Myocyte (in vitro differentiated cells): ENCODE data around the gene TNFSF9. TPM values are rescaled to one million over a fixed set of nuclear protein-coding genes. Genes with fewer than 3 reads are reported as not detected.
A peak's percentile ranks its signal among the peaks of the same experiment; 100 is the strongest.
"Not testable (repeated sequence)": the region's sequence is repeated elsewhere in the genome, so short reads cannot be mapped to it uniquely, and the experiment has no call there.

ENCODE experiments used
- DNase-seq: peaks from one replicate; pipeline ENCODE4 v3.0.0-alpha.2; 2012; ENCODE audit warnings: low read depth
- total RNA-seq: library from RNA; depleted of rRNA; stranded (reverse); fragments of >200 nt; gene quantifications from 2 replicates; pipeline ENCODE4 v1.2.3, GENCODE V29; 2014

TNFSF9 gene
- total RNA-seq, 1 donor from 2014 or later, result 7.2 TPM

DNA sequence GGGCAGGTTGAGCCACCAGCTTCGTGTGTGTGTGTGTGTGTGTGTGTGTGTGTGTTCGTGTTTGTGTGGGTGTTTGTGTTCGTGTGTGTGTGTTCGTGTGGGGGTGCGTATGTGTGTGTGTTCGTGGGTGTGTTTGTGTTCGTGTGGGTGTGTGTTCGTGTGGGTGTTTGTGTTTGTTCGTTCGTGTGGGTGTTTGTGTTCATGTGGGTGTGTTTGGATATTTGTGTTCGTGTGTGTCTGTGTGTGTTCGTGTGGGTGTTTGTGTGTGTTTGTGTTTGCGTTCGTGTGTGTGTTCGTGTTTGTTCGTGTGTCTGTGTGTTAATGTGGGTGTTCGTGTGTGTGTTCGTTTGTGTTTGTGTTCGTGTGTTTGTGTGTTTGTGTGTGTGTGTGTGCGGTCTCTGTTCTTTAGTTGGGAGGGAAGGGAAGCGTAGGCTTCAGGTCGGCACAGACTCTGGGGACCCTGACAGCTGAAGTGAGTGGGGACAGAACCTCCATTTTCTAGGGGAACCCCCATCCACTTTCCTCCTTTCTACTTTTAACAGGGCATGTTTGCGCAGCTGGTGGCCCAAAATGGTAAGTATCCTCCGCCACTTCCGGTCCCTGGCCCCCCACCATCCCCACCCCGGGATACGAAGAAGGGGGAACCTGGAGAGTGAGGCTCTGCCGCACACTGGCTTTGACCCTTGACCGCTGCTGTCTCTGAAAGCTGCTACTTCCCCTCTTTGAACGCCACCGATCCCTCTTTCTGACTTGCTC lies 1.6 kb downstream of the TNFSF9 start:
- no peak for DNase-seq

DNA sequence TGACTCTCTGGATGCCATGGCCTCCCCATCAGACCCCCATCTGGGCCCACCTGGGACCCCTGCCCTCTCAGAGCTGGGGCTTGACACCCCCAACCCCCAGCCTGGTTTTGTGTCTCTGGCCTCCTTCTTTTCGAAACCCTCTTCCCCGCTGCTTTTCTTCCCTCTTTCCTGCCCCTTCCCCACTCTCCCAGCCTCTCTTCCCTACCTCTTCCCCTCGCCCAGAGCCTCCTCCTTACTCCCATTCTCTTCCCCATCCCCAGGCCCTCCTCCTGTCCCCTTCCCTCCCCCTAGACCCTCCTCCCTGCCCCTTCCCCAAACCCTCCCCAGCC lies 2.1 kb downstream of the TNFSF9 start:
- DNase-seq, result no peak

DNA sequence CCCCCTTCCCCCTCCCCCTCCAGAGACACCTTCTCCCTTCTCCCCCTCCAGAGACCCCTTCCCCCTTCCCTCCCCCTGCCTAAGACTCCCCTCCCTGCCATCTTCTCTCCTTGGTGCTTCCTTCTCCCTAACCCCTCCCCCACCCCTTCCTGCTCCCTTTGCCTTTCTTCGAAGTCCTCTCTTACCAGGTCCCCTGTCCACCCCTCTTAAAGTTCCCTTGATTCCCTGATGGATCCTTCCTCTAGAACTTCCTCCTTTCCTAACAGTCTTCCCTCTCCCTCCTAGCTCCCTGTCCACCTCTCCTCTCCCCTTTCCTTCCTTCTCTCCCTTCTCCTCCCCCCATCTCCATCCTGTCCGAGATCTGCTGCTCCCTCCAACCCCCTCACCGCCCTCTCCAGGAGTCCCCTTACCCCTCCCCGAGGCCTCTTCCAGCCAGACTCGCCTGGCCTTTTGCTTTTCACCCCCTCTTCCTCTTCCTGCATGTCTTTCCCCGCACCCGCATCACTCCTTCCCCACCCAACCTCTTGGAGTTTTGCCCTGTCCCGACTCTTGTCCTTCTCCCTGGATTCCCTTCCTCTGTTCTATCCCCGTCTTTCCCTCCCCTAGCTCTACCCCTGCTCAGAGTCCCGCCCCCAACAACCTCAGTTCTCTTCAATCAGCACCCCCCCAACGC lies 3.1 kb downstream of the TNFSF9 start:
- no peak for DNase-seq

DNA sequence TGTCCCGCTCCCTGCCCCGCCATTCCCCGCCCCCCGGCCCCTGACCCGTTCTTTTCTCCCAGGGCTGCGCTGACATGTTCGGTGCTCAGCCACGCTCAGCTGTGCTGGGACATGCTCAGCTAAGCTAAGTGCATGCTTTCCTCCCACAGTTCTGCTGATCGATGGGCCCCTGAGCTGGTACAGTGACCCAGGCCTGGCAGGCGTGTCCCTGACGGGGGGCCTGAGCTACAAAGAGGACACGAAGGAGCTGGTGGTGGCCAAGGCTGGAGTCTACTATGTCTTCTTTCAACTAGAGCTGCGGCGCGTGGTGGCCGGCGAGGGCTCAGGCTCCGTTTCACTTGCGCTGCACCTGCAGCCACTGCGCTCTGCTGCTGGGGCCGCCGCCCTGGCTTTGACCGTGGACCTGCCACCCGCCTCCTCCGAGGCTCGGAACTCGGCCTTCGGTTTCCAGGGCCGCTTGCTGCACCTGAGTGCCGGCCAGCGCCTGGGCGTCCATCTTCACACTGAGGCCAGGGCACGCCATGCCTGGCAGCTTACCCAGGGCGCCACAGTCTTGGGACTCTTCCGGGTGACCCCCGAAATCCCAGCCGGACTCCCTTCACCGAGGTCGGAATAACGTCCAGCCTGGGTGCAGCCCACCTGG lies 3.7 kb downstream of the TNFSF9 start:
- DNase-seq, result no peak

DNA sequence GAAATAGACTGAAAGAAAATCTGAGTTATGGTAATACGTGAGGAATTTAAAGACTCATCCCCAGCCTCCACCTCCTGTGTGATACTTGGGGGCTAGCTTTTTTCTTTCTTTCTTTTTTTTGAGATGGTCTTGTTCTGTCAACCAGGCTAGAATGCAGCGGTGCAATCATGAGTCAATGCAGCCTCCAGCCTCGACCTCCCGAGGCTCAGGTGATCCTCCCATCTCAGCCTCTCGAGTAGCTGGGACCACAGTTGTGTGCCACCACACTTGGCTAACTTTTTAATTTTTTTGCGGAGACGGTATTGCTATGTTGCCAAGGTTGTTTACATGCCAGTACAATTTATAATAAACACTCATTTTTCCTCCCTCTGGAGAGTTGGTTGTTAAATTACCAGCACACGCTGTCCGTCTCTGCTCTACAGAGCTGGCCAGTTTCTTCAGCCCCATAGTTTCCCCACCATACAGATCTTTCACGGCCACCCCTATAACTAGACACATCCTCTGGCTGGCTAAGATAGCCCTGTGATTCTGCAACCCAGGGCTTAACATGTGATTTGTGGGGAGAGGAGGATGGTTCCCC lies 4.8 kb downstream of the TNFSF9 start:
- no peak for DNase-seq

DNA sequence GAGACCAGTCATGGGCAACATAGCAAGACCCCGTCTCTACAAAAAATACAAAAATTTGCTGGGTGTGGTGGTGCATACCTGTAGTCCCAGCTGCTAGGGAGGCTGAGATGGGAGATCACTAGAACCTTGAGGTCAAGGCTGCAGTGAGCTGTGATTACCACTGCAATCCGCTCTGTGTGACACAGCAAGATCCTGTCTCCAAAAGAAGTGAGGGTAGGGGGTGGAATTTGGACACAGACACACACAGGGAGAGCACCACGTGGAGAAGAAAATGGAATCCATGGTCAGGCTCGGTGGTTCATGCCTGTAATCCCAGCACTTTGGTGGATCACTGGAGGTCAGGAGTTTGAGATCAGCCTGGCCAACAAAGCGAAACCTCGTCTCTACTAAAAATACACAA lies 8.7 kb downstream of the TNFSF9 start:
- no peak for DNase-seq

DNA sequence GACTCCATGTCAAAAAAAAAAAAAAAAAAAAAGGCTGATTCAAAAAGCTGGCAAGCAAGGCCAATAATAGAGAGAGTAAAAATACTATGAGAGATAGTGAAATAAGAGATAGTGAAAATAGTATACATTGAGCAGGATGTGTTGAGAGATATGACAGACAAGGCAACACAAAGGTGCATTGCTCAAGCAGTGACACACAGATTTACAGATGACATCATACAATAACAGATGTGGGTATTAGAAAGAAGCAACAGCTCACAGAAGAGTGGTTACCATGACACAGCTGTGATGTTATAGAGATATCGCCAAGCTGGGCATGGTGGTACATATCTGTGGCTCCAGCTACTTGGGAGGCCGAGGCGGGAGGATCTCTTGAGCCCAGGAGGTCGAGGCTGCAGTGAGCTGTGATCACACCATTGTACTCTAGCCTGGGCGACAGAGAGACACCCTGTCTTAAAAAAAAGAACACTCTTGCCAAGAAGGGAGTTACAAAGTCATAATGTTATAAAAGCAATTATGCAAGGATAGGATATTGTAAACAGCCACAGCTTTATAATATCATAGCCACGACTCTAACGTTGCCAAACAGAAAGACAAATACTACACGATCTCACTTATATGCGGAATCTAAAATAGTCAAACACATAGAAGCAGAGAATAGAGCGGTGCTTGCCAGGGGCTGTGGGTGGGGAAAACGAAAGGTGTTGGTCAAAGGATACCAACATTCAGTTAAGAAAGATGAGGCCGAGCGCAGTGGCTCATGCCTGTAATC lies 10.3 kb downstream of the TNFSF9 start:
- no peak for DNase-seq

DNA sequence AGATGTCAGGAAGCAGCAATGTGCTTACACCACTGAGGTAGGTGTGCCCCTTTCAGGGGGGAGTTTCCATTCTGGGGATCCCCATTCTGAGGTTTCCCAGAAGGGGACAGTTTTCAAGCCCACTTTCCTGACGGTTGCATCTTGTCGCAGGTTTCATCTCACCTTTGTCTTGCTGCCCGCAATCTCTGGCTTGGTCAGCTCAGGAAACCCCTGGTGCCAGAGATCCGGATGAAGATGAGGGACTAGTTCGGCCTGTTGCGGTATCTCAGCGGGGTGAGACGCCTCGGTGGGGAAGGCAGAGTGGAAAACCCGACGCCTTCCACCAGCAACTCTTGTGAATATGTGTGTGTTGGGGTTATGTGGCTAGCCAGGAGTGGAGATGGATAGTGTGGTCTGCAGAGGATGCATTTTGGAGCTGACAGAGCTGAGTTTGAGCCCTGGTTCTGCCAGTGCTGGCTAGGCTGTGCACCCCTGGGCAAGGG lies 13.1 kb downstream of the TNFSF9 start:
- DNase-seq, result no peak

DNA sequence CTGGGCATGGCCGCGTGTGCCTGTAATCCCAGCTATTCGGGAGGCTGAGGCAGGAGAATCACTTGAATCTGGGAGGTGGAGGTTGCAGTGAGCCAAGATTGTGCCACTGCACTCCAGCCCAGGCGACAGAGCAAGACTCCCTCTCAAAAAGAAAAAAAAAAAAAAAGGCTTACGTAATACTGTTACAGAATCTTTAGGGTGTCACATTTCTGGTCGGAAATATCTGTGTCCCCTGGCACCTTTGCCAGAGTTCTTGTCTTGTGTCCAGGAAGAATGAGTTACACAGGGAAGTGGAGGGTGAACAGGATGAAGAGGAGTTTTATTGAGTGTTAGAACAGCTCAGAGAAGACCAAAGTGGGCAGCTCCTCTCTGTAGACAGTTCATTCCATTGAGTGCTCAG lies 19.9 kb downstream of the TNFSF9 start:
- not testable (repeated sequence) for DNase-seq

DNA sequence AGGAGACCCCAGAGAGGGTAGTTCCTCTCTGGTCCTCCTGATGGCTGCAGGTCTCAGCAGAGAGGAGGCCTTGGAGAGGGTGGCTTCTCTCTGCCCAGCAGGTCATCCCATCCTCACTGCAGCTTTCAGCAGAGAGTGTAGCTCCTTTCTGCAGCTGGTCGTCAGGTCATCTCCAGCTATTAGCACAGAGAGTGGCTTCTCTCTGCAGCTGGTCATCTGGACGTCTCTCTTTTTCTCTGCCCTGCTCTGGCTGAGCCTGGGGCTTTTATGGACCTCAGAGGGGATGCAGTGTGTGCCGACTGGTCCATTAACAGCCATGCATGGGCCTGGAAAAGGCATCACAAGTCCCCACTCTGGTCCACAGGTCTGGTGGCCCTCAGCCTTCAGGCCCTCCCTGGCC lies 20.3 kb downstream of the TNFSF9 start:
- no peak for DNase-seq

DNA sequence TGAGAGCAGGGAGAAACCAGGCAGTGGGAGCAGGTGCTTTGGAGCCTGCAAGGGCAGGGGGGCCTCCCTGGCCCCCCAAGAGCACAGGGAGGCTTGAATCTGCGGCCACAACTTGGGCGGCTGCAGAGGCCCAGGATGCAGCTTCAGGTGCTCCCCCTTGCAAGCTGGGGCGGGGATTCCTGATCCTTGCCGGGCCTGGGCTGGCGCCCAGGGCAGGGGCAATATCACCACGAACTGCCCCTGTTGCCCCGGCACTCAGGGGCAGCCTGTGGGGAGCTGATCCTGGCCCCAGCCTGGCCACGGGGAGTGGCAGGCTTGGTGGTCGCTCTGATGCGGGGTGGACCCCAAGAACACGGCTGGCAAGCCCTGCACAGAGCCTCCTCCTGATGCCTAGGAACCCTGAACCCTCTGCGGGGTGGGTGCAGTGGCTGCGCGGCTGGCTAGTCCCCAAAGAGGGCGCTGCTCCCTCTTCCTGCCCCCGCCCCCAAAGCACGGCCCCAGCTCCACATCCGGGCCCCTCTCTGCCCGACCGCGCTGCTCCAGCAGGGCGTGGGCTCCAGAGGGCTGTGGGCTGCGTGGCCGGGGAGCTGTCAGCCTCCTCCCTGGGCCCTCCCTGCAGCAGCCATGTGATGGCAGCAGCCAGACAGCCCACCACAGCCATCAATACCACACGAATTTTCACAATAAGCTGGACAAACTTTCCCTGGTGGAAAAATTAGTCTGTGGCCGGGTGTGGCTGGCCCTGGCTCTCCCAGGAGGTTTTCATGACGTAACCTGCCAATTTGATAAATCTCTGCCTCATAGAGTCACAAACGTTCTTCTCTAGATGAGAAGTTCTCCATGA lies 21.0 kb downstream of the TNFSF9 start:
- DNase-seq, result no peak

DNA sequence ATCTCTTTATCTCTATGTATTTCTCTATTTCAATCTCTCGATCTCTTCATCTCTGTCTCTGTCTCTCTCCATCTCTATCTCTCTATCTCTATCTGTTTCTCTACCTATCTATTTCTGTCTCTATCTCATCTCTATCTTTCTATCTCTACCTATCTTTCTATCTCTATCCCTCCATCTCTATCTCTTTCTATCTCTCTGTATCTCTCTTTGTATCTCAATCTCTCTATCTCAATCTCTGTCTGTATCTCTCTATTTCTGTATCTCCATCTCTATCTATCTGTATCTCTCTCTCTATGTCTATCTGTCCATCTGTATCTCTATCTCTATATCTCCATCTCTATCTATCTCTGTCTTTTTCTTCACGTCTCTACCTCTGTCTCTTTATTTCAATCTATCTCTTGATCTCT lies 25.2 kb downstream of the TNFSF9 start:
- DNase-seq, result no peak

DNA sequence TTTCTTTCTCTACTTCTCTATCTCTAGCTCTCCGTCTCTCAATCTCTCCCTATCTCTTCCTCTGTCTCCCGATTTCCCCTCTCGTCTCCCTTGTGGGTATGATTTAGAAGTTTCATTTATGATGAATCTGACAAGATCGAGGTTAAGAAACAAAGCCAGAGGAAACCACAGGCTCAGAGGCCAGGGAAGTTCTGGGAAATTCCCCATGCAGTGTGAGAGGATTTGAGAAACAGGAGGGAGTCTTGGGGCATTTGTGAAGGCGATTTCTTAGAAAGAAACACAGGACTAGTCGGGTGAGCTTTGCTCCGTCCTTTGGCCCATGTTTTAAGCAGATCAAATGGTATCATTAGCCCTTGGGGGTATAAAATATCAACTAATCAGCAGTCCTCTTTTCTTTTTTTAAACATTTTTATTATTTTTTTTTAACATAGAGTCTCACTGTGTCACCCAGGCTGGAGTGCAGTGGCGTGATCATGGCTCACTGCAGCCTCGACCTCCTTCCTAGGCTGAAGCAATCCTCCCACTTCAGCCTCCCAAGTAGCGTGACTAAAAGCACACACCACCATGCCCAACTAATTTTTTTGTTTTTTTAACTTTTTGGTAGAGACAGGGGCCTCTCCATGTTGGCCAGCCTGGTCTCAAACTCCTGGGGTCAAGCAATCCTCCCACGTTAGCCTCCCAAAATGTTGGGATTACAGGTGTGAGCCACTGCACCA lies 25.8 kb downstream of the TNFSF9 start:
- peak; percentile 29 for DNase-seq

DNA sequence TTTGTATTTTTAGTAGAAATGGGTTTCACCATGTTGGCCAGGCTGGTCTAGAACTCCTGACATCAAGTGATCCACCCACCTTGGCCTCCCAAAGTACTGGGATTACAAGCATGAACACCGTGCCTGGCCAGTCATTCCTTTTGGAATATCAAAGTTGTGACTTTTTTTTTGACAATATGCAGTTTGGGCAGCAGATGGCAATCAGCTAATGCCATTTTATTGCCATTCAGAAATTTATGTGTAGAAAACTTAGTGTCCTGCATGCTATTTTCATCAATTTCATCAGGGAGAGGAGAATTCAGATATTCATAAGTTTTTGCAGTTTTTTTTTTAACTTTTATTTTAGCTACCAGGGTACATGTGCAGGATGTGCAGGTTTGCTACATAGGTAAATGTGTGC lies 31.6 kb downstream of the TNFSF9 start:
- not testable (repeated sequence) for DNase-seq

DNA sequence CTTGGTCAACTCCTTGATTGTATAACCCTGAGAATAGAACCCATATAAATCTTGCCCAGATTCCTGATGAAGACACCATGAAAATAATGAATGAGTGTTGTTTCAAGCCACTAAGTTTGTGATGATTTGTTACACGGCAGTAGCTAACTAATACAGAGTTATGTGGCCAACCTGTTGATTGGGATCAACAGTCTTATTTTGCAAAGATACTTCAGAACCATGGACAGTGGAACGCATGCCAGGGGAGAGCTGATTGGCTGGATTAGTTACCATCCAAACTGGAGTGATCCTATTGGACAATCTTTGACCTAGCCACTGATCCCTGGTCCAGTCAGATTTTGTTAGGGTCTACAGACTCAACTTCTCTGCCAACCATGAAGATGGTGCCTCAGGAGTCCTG lies 33.6 kb downstream of the TNFSF9 start:
- DNase-seq, result peak; percentile 12

DNA sequence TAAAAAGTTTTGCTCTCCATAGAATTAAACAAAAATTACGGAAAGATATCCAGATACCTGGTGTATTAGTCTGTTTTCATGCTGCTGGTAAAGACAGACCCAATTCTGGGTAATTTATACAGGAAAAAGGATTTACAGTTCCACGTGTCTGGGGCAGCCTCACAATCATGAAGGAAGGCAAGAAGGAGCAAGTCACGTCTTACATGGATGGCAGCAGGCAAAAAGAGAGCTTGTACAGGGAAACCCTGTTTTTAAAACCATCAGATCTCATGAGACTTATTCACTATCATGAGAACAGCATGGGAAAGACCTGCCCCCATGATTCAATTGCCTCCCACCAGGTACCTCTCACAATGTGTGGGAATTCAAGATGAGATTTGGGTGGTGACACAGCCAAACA lies 35.9 kb downstream of the TNFSF9 start:
- not testable (repeated sequence) for DNase-seq

DNA sequence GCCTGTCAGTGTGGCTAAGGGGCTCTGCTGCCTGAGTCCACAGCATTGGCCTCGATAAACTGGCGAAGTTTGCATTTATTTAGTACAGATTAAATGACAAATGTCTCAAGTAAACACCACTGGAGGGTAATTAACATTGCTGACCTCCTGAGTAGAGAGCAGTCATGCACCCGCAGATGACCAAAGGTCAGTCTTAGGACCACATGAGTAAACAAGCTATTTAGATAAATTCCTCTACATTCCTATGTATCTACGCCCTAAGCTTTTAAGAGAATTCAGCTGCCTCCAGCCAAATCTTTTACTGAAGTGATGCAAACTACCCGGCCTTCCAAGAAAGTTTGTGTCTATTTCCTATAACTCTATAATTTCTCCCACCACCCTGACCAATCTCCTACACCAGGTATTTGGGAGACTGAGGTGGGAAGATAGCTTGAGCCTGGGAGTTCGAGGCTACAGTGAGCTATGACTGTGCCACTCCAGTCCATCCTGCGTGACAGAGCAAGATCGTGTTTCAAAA lies 37.2 kb downstream of the TNFSF9 start:
- no peak for DNase-seq

DNA sequence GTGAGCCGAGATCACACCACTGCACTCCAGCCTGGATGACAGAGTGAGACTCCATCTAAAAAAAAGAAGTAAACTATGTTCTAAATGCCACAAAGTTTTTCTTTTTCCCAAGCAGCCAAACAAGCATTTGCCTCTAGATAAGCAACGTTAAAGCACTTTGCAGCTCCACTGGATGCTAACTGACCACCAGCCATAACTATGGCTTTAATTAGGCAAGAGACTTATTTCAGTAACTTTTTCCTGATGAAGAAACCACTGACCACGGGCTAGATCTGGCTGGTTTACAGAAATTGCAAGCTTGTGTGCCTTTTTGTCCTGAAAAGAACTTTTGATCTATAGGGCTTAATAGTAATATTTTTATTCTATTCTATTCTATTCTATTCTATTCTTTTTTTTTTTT lies 38.0 kb downstream of the TNFSF9 start:
- no peak for DNase-seq

DNA sequence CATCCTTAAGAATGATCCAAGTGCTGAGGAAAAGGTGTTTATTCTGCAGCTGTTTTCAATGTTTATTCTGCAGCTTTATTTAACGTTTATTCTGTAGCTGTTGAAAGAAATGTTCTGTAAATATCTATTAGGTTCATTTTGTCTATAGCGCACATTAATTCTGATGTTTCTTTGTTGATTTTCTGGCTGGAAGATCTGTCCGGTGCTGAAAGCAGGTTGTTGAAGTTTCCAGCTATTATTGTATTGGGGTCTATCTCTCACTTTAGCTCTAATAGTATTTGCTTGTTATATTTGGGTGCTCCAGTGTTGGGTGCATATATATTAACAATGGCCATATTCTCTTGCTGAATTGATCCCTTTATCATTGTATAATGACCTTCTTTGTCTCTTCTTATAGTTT lies 39.9 kb downstream of the TNFSF9 start:
- no peak for DNase-seq

DNA sequence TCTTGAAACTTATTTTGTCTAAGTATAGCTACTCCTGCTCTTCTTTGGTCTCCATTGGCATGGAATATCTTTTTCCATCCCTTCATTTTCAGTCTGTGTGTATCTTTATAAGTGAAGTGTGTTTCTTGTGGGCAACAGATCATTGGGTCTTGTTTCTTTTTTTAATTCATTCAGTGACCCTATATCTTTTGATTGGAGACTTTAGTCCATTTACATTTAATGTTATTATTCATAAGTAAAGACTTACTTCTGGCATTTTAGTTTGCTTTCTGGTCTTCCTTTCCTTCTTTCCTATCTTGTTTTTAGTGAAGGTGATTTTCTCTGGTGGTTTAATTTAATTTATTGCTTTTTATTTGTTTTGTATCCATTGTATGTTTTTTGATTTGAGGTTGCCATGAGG lies 40.3 kb downstream of the TNFSF9 start:
- DNase-seq, result no peak
